ENCODE measurements around the gene CEP192.
"Not testable (repeated sequence)": the region's sequence is repeated elsewhere in the genome, so short reads cannot be mapped to it uniquely, and the experiment has no call there.

CEP192 gene

DNA sequence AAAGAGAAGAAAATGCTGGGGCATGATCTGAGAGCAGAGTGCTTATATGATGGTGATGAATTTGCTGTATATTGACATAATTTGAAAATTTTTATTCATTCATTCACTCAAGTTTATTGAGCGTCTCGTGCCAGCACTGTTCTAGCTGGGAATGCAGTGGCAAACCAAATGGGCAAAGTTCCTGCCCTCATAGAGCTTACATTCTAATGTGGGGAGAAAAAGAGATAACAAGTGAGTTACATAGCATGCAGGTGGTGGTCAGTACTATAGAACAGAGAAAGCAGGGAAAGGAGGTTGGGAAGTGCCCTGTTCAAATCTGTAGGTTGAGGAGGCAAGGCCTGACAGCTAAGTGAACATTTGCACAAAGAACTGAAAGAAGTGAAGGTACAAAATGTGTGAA is 4.3 kb downstream of the CEP192 start:
- no peak for DNase-seq

GRCh38 chr18:12995952-12996477 is 4.9 kb downstream of the CEP192 start:
- no peak for DNase-seq

DNA sequence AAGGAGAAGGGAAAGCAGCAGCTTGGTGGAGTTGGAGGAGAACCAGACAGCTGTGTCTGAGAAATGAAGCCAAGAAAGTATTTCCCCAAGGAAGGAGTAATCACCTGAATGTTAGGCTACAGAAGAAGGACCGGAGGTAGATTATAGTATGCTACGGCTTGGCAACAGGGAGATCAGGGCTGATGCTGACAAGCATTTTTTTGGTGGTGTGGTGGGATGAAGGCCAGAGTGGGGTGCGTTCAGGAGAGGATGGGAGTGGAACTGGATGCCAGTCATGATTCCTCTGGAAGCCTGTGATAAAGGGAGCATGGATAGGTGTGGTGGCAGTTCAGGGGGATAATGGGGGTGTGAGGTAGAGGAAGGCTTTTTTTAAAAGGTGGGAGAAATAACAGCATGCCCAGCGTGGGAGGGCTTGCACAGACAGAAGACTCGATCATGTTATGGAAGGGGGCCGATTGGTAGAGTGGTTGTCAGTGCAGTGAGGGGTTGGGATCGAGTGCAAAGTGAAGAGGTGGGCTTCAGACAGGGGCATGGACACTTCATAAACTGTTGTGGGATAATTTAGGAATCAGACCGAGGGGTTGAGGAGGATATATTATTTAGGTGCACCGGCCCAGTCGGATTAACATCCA is 5.6 kb downstream of the CEP192 start:
- no peak for DNase-seq

DNA sequence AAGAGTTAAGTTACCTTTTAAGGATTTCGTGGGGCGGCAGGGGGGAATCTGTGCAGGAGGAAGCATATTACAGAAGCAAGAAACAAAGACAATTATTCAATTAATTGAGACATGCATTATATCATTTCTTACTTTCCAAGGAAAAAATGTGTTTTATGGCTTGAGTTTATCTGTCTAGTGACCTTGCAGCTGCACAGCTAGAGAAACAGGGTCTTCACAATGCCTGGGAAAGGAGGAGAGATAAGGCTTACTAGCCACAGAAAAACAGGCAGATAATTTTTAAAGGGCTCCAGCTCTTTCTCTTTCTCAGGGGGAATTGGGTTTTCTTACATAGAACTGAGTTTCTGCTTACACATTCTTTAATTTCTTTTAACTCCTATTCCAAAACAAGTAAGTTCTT is 6.2 kb downstream of the CEP192 start:
- not testable (repeated sequence) for DNase-seq

- DNase-seq, result no peak
Observed at GRCh38 chr18:12998332-12999060, 7.3 kb downstream of the CEP192 start.

DNA sequence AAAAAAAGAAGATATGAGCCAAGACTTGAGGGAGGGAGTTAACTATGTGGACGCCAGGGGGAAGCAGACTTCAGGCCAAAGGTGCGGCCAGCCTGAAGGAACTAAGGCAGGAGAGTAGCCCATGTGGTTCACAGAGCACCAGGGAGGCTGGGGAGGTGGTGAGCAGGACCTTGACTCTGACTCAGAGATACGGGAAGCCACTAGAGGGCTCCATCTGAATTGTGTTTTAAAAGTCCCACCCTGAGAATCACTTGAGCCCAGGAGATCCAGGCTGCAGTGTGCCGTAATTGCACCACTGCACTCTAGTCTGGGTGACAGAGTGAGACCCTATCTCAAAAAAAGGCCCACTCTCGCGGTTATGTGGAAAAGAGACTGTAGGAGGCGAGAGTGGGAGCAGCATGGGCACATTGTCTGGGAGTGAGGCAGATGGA is 12.3 kb downstream of the CEP192 start:
- no peak for DNase-seq

DNA sequence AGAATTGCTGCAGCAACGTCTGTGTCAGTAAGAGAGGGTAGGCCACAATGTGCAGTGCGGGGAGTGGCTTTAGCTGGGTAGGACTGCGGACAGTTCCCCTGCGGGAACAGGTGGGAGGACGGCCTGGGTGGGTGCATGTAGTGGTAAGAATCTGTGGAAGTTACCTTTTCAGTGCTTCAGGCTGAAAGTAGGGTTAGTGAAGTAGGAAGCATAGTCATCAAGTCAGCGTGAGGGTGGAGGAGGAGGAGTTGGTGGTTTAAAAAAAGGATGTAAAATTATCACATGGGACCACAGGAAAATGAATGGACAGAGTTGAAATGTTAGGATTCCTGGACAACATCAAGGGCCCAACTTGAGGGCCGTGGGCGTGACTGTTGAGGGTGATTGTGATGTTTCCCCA is 13.2 kb downstream of the CEP192 start:
- no peak for DNase-seq

DNA sequence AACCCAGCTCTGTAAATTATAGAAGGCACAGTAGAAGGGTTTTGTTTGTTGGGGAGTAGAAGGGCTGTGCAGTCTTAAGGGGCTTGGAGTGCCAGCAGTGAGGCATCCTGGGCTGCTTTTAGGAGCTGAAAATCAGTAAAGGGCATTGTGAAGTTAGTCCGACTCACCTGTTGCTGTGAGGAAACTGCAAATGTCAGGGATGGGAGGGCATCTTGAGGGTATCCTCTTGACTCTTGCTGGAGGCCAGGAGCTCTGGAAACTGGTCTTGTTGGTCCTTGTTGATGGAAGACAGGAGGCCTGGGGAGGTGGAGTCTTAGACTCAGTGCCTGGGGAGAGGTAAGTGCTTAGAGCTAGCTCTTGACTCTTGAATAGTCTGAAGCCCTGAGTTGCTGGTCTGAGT is 14.1 kb downstream of the CEP192 start:
- no peak for DNase-seq

DNA sequence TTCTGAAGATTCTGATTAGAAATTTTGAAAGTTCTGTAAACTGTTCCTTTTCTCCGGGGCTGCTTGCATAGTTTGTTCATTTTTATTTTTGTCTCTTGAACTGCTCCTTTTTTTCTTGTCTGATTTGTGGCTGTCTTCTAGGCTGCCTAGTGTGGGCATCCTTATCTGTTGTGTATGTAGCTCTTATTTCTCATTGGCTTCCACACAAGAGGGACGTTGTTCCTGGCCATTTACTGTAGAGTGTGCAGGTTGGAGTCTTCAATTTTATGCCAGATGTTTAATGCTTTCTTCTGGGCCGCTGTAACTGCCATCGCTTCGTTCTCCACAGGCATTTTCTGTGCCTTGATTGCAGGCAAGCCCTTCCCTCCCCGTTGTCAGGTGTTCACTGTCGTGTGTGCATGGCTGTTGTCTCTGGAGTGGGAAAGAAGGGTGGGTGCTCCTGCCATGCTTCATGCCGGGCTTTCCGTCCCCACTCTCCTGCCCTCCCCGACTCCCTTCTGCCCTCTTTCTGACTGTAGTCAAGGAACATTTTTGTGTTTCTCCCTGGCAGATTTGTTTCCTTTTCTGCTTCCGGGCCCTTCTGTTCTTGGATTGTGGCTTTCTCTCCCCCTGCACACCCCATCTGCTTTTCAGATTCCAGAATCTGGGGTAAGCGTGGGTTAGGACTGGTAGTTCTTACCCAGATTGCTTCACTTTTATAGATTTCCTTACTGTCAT is 15.5 kb downstream of the CEP192 start:
- no peak for DNase-seq

DNA sequence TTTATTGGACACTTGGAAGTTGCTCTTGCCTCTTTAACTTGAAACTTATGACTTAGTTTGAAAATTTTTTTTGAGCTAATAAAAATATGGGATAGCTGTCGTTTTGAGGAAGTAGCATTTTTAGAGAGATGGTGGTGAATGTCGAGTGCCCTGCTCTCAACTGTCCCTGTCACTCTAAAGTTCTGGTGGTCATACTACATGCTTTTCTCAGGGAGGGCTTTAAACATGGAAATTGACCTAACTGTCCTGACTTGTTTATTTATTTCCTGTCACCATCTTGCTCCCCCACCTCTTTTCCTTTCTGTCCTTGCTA is 16.0 kb downstream of the CEP192 start:
- no peak for DNase-seq

DNA sequence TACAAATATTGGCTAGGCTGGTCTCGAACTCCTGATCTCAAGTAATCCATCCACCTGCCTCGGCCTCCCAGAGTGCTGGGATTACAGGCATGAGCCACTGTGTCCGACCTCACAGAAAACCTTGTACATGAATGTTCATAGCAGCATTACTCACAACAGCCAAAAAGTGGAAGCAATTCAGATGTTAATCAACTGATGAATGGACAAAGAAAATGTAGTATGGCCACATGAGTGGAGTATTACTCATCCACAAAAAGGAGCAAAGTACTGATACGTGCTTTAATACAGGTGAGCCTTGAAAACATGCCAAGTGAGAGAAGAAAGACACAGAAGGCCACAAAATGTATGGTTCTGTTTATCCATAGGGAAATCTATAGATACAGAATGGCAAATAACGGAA is 20.6 kb downstream of the CEP192 start:
- no peak for DNase-seq

- no peak for DNase-seq
Observed at GRCh38 chr18:13014232-13014631, 23.1 kb downstream of the CEP192 start.

DNA sequence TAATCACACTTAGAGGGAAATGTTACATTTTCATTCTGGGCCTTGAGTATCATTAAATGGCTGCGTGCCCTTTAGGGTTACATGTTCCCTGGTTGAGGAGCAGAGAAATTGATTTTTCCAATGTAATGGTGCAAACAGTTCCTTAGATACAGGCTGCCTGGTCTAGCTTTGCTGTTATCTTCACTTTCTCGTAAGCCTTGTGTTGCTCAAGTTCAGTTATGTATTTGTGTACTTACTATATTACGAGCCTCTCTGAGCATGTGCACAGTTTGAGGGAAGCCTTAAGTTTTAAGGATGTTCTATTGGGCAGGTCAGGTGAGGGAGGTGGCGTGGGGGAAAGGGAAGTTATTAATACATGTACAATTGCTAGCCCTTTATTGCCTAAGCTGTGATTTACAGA is 23.7 kb downstream of the CEP192 start:
- no peak for DNase-seq

DNA sequence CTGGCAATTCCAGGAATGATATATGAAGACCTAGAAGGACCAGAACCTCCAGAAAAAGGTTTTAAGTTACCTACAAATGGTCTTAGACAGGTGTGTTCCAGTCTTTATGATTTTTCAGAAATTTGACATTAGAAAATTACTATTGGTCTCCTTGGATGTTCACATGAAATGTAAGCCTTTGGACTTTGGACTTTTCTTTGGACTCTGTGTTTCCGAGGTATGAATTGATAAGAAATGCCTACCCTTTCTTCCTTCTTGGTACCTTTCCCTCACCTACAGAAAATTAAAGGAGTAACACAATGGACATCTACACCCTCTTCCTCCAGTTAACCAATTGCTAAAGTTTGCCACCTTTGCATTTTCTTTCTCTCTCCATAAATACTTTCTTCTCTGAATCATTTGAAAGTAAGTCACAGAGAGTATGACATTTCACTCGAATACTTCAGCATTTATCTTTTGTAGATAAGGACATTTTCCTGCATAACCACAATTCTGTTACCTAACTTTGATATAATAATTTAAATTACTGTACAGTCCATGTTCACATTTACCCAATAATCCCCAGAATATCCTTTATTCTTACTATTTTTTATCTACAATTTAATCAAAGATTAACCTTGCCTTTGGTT is 26.2 kb downstream of the CEP192 start:
- no peak for DNase-seq

DNA sequence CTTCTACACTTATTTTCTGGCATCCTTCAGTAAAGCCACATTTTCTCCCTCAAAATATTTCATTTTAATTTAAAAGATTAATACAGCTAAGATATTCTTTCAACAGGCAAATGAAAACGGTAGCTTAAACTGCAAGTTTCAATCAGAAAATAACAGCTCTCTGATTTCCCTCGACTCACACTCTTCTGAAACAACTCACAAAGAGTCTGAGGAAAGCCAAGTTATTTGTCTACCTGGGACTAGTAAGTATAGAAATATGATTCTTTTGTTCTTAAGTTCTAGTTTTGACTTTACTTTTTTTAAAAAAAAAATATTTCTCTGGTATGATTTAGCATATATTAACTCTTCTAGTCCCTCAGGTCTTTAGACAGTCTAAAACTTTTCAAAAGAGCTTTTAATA is 27.2 kb downstream of the CEP192 start:
- no peak for DNase-seq

DNA sequence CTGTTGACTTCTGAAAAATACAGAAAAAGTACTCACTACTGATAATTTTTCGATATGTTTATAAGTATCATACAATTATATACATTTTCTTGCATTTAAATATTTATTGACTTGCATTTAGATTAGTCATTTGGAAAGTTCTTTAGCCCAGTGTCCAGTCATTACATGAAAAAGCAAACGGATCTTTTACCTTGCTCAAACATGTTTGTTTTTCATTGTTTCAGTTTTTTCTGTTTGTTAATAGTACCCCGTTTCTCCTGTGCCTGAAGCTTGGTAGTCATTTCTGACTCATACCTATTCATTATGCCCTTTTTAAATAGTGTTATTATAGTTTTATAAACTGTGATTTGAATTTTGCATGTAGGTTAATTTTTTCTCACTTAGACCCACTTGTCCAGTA is 28.1 kb downstream of the CEP192 start:
- DNase-seq, result no peak

- DNase-seq, result no peak
Observed at GRCh38 chr18:13022644-13023043, 31.5 kb downstream of the CEP192 start.

GRCh38 chr18:13025233-13025632 is 34.1 kb downstream of the CEP192 start:
- no peak for DNase-seq

GRCh38 chr18:13026583-13027270 is 35.6 kb downstream of the CEP192 start:
- no peak for DNase-seq

GRCh38 chr18:13028869-13029268 is 37.7 kb downstream of the CEP192 start:
- DNase-seq, result no peak

DNA sequence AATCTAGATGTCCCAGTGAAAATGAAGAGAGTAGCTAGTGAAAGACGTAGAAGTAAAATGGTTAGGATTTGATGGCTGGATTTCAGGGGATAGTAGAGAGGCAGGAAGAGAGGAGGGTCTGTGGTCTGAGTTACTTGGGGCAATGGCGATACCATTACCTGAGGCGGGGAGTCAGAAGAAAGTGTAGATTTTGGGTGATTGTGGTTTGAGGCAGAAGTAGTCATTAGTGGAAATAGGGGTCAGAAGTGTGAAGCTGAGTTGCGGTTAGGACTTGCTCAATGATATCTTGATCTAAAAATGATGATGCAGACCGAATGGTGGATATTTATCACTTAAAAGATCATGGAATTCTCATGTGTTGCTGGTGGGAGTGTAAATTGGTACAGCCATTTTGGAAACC is 41.0 kb downstream of the CEP192 start:
- no peak for DNase-seq

DNA sequence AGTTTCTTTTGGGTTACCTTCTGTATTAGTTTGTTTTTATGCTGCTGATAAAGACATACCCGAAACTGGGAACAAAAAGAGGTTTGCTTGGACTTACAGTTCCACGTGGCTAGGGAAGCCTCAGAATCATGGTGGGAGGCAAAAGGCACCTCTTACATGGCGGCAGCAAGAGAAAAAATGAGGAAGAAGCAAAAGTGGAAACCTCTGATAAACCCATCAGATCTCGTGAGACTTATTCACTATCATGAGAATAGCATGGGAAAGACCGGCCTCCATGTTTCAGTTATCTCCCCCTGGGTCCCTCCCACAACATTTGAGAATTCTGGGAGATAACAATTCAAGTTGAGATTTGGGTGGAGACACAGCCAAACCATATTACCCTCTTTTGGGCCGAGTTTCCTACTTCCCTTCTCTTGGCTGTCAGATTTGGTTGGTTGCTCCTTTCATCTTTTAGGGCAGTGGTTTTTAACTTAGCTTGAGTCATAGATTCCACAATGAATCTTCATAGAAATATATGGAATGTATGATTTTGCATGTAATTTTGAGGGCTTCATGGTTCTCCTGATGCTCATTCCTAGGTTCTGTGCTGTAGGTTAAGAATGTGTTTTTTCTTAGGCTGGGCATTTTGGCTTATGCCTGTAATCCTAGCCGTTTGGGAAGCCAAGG is 44.2 kb downstream of the CEP192 start:
- DNase-seq, result no peak
